IMR-90 (cell line): Measurements from ENCODE around the gene BCL11B. TPM values are rescaled to one million over a fixed set of nuclear protein-coding genes. Genes with fewer than 3 reads are reported as not detected.

Experiments
- ATAC-seq: fragments of 200-7000 bp; cut with Tn5 transposase; 2 replicates; pipeline ENCODE4 v1.9.1; 2020; ENCODE audit warnings: low read depth, mild to moderate bottlenecking, moderate library complexity
- BruUV-seq: library from RNA; stranded (reverse); fragments of 400-500 nt; replicated peaks from 2 replicates; lab custom pipeline; 2021; lab: Mats Ljungman, UMichigan
- CTCF ChIA-PET: fragments of 300-600 bp; formaldehyde crosslinking; extraction: SDS; loops from one replicate; lab custom pipeline; 2021; ENCODE audit warnings: antibody characterized with exemption; lab: Yijun Ruan, JAX
- POLR2A ChIA-PET: fragments of 300-600 bp; sonication (Branson Sonifier 250); formaldehyde crosslinking; loops from one replicate; lab custom pipeline; 2022; ENCODE audit warnings: antibody characterized with exemption; ENCODE audit not compliant: unreplicated experiment; lab: Charles Lee
- DNase-seq: peaks from one replicate; pipeline ENCODE4 v3.0.0; 2013
- H2AFZ ChIP-seq: replicated peaks from 2 replicates; pipeline ENCODE3; 2013; ENCODE audit warnings: low read length, mild to moderate bottlenecking; ENCODE audit not compliant: poor library complexity
- H2AK5ac ChIP-seq: 2 replicates; pipeline ENCODE4 v1.6.1; 2013; ENCODE audit warnings: low read depth, low read length, inconsistent platforms
- H2AK9ac ChIP-seq: replicated peaks from 2 replicates; pipeline ENCODE3; 2013; ENCODE audit warnings: mild to moderate bottlenecking, low read depth, low read length, moderate library complexity; ENCODE audit not compliant: poor library complexity
- H2BK120ac ChIP-seq: 2 replicates; pipeline ENCODE4 v1.6.1; 2013; ENCODE audit warnings: low read depth, low read length, inconsistent platforms
- H2BK15ac ChIP-seq: 3 replicates; pipeline ENCODE4 v1.6.1; 2013; ENCODE audit warnings: low read depth, low read length, inconsistent platforms
- H2BK20ac ChIP-seq: 2 replicates; pipeline ENCODE4 v1.6.1; 2013; ENCODE audit warnings: low read depth, mild to moderate bottlenecking, inconsistent platforms, low read length, moderate library complexity
- H2BK5ac ChIP-seq: 2 replicates; pipeline ENCODE4 v1.6.1; 2013; ENCODE audit warnings: mild to moderate bottlenecking, low read depth, low read length, inconsistent platforms; ENCODE audit not compliant: poor library complexity, severe bottlenecking
- H3K14ac ChIP-seq: replicated peaks from 2 replicates; pipeline ENCODE4 v1.6.1; 2013; ENCODE audit warnings: low read depth, low read length, inconsistent platforms
- H3K18ac ChIP-seq: 2 replicates; pipeline ENCODE4 v1.6.1; 2013; ENCODE audit warnings: low read depth, low read length, control low read depth
- H3K23ac ChIP-seq: 2 replicates; pipeline ENCODE4 v1.6.1; 2013; ENCODE audit warnings: low read depth, low read length, inconsistent platforms
- H3K27ac ChIP-seq: 2 replicates; pipeline ENCODE4 v1.5.1; 2013; ENCODE audit warnings: mild to moderate bottlenecking, control low read depth, low read length; ENCODE audit not compliant: insufficient read depth
- H3K27me3 ChIP-seq: 2 replicates; pipeline ENCODE4 v1.6.1; 2013; ENCODE audit warnings: low read length; ENCODE audit not compliant: control insufficient read depth, insufficient read depth
- H3K36me3 ChIP-seq: 2 replicates; pipeline ENCODE4 v1.6.1; 2013; ENCODE audit warnings: low read length, mixed read lengths; ENCODE audit not compliant: control insufficient read depth, insufficient read depth
- H3K4ac ChIP-seq: 2 replicates; pipeline ENCODE4 v1.6.1; 2013; ENCODE audit warnings: low read depth, low read length, inconsistent platforms
- H3K4me1 ChIP-seq: 2 replicates; pipeline ENCODE4 v1.6.1; 2013; ENCODE audit warnings: low read length, mixed read lengths; ENCODE audit not compliant: control insufficient read depth, insufficient read depth
- H3K4me2 ChIP-seq: 2 replicates; pipeline ENCODE4 v1.6.1; 2013; ENCODE audit warnings: low read depth, mild to moderate bottlenecking, control low read depth, low read length, moderate library complexity
- H3K4me3 ChIP-seq: 2 replicates; pipeline ENCODE4 v1.5.1; 2013; ENCODE audit warnings: low read depth, mild to moderate bottlenecking, control low read depth, low read length, moderate library complexity; ENCODE audit not compliant: insufficient read depth
- H3K56ac ChIP-seq: 2 replicates; pipeline ENCODE4 v1.6.1; 2013; ENCODE audit warnings: low read length, inconsistent platforms; ENCODE audit not compliant: insufficient read depth; ENCODE audit errors: extremely low read depth
- H3K79me1 ChIP-seq, 2 experiments: 2 replicates each; pipeline ENCODE4 v1.6.1; 2013; ENCODE audit warnings: low read length in 2 of 2, inconsistent platforms in 1 of 2, low read depth in 1 of 2
- H3K9ac ChIP-seq: 2 replicates; pipeline ENCODE4 v1.6.1; 2013; ENCODE audit warnings: low read depth, low read length, control low read depth
- H3K9me1 ChIP-seq: 2 replicates; pipeline ENCODE4 v1.6.1; 2013; ENCODE audit warnings: low read length, inconsistent platforms; ENCODE audit not compliant: insufficient read depth
- H3K9me3 ChIP-seq: 2 replicates; pipeline ENCODE4 v1.6.1; 2013; ENCODE audit warnings: low read length; ENCODE audit not compliant: control insufficient read depth, insufficient read depth
- H4K20me1 ChIP-seq: 2 replicates; pipeline ENCODE4 v1.6.1; 2013; ENCODE audit warnings: low read length, inconsistent platforms; ENCODE audit not compliant: insufficient read depth
- H4K5ac ChIP-seq: 2 replicates; pipeline ENCODE4 v1.6.1; 2013; ENCODE audit warnings: mild to moderate bottlenecking, low read depth, low read length, control low read depth
- H4K8ac ChIP-seq, 2 experiments: 2 replicates each; pipeline ENCODE4 v1.6.1; 2013; ENCODE audit warnings: low read depth in 2 of 2, low read length in 2 of 2, control low read depth in 1 of 2, inconsistent platforms in 1 of 2
- H4K91ac ChIP-seq: 2 replicates; pipeline ENCODE4 v1.6.1; 2013; ENCODE audit warnings: low read depth, low read length, inconsistent platforms; ENCODE audit not compliant: insufficient read depth
- BHLHE40 ChIP-seq: fragments of 150-350 bp; IDR thresholded peaks from 2 replicates; pipeline ENCODE4 v1.6.1; 2016; ENCODE audit warnings: mild to moderate bottlenecking, low read depth, low read length
- CEBPB ChIP-seq: IDR thresholded peaks from 2 replicates; pipeline ENCODE4 v1.6.1; 2012; ENCODE audit warnings: low read depth, low read length, improper control_type of control experiment
- CHD1 ChIP-seq: IDR thresholded peaks from 2 replicates; pipeline ENCODE4 v1.6.1; 2012; ENCODE audit warnings: low read depth, low read length, improper control_type of control experiment
- CTCF ChIP-seq: conservative IDR thresholded peaks from 2 replicates; pipeline ENCODE4 v1.5.1; 2012; ENCODE audit warnings: mild to moderate bottlenecking, low read depth, low read length, improper control_type of control experiment
- FOS ChIP-seq: fragments of 150-350 bp; IDR thresholded peaks from 2 replicates; pipeline ENCODE4 v1.6.1; 2016; ENCODE audit warnings: low read depth, low read length
- MAFK ChIP-seq: IDR thresholded peaks from 2 replicates; pipeline ENCODE4 v1.6.1; 2012; ENCODE audit warnings: low read depth, low read length, improper control_type of control experiment
- MAZ ChIP-seq: IDR thresholded peaks from 2 replicates; pipeline ENCODE4 v1.6.1; 2012; ENCODE audit warnings: low read depth, mild to moderate bottlenecking, low read length, improper control_type of control experiment, moderate library complexity, borderline replicate concordance
- MXI1 ChIP-seq: IDR thresholded peaks from 2 replicates; pipeline ENCODE4 v1.6.1; 2012; ENCODE audit warnings: low read depth, mild to moderate bottlenecking, low read length, moderate library complexity, borderline replicate concordance
- NFE2L2 ChIP-seq: fragments of 150-350 bp; IDR thresholded peaks from 2 replicates; pipeline ENCODE4 v1.6.1; 2016; ENCODE audit warnings: low read depth, mild to moderate bottlenecking, low read length
- POLR2A ChIP-seq: IDR thresholded peaks from 2 replicates; pipeline ENCODE4 v1.6.1; 2012; ENCODE audit warnings: mild to moderate bottlenecking, low read depth, low read length
- RAD21 ChIP-seq: IDR thresholded peaks from 2 replicates; pipeline ENCODE4 v1.6.1; 2012; ENCODE audit warnings: low read length, improper control_type of control experiment
- RCOR1 ChIP-seq: IDR thresholded peaks from 2 replicates; pipeline ENCODE4 v1.6.1; 2012; ENCODE audit warnings: mild to moderate bottlenecking, low read length, improper control_type of control experiment; ENCODE audit not compliant: insufficient replicate concordance
- RFX5 ChIP-seq: IDR thresholded peaks from 2 replicates; pipeline ENCODE4 v1.8.0; 2012; ENCODE audit warnings: low read depth, mild to moderate bottlenecking, low read length, moderate library complexity
- SMC3 ChIP-seq: fragments of 150-350 bp; IDR thresholded peaks from 2 replicates; pipeline ENCODE4 v1.6.1; 2016; ENCODE audit warnings: low read depth, mild to moderate bottlenecking, antibody characterized with exemption, low read length, moderate library complexity
- USF2 ChIP-seq: fragments of 150-350 bp; IDR thresholded peaks from 2 replicates; pipeline ENCODE4 v1.6.1; 2017; ENCODE audit warnings: mild to moderate bottlenecking, antibody characterized with exemption, low read length, low read depth
- WGBS, 2 experiments: methylation state at CpG; one replicate each; pipeline versions ENCODE4 v1.1.5 to v1.1.7; 2013; ENCODE audit warnings: missing lambda C conversion rate in 2 of 2; ENCODE audit not compliant: insufficient read length in 1 of 2; ENCODE audit errors: extremely low coverage in 2 of 2; 5-methylcytosine and 5-hydroxymethylcytosine counted together
- dilution Hi-C: fragments of 300-500 bp; cut with HindIII; formaldehyde crosslinking; loops from one replicate; pipeline ENCODE4 v1.14.3; 2018; ENCODE audit warnings: low sequenced_read_pairs; ENCODE audit not compliant: unreplicated experiment
- in situ Hi-C: fragments of 300-500 bp; cut with MboI; formaldehyde crosslinking; loops from 3 replicates; pipeline ENCODE4 v1.14.3; 2019; ENCODE audit warnings: low sequenced_read_pairs, inconsistent platforms, mixed read lengths
- intact Hi-C: fragments of 100-400 bp; cut with micrococcal nuclease; formaldehyde crosslinking; loops from 2 replicates; pipeline ENCODE4 v1.10.0; 2022
- polyA plus RNA-seq, 3 experiments: library from polyadenylated mRNA; depleted of rRNA; stranded (reverse); fragments of >200 nt; gene quantifications; 2 replicates each; pipeline ENCODE4 v1.2.3, GENCODE V29; 2012; ENCODE audit warnings: low replicate concordance in 1 of 3
- total RNA-seq: library from RNA; depleted of rRNA; stranded (reverse); fragments of >200 nt; gene quantifications from 2 replicates; pipeline ENCODE4 v1.2.3, GENCODE V29; 2012

BCL11B gene
- total and polyA plus RNA-seq, 2 of the 4 experiments (the other 2 are of a cell fraction), result under 0.01 TPM; not detected in 1

GRCh38 chr14:99205086-99205688, 66.8 kb downstream of the BCL11B start:
- DNase-seq (no peak), ATAC-seq (no peak)
- no TSS peak for BruUV-seq
- no peaks in the 10 kb centered on the region for H3K4me1 ChIP-seq
- no peak overlapping the region for H4K5ac ChIP-seq
- no peak overlapping the region for H3K56ac ChIP-seq
- no peaks in the 10 kb centered on the region for H3K9me1 ChIP-seq
- no peak overlapping the region for H2BK120ac ChIP-seq
- no peak overlapping the region for H3K9ac ChIP-seq
- no peak overlapping the region for H4K91ac ChIP-seq
- H4K20me1 ChIP-seq, result no peaks in the 10 kb centered on the region
- intact Hi-C loops, result no loop called here
- ChIA-PET POLR2A (no interaction called here), CTCF (no interaction called here)
- H3K27ac ChIP-seq, result no peak overlapping the region
- H2BK5ac ChIP-seq, result no peak overlapping the region
- no peak for TF ChIP-seq POLR2A
- no peak for TF ChIP-seq SMC3
- no peak for TF ChIP-seq CHD1
- no peak for TF ChIP-seq MAZ
- TF ChIP-seq CTCF, result no peak
- no peak for TF ChIP-seq RCOR1
- TF ChIP-seq RAD21, result no peak
- no peak for TF ChIP-seq MAFK
- TF ChIP-seq NFE2L2, result no peak
- no peak for TF ChIP-seq MXI1
- TF ChIP-seq USF2, result no peak
- no peak for TF ChIP-seq BHLHE40
- TF ChIP-seq CEBPB, result no peak
- no peak for TF ChIP-seq RFX5
- no peak for TF ChIP-seq FOS
- no peak overlapping the region for H3K14ac ChIP-seq
- no peaks in the 10 kb centered on the region for H3K36me3 ChIP-seq
- no peaks in the 10 kb centered on the region for H3K27me3 ChIP-seq
- no peaks in the 10 kb centered on the region for H3K79me1 ChIP-seq
- dilution Hi-C loops, result no loop called here
- H3K23ac ChIP-seq, result no peak overlapping the region
- peaks cover 32% of the 10 kb centered on the region for H3K9me3 ChIP-seq
- H3K4me3 ChIP-seq, result no peak overlapping the region
- no peak overlapping the region for H2AFZ ChIP-seq
- H4K8ac ChIP-seq, result no peak overlapping the region
- 76% methylated on average over 5 of the region's 17 CpGs; no CpG with 5 or more reads in 1 of the 2 experiments for WGBS, 2 experiments
- H2AK9ac ChIP-seq, result no peak overlapping the region
- no peak overlapping the region for H2BK15ac ChIP-seq
- no peak overlapping the region for H2BK20ac ChIP-seq
- no peak overlapping the region for H3K4me2 ChIP-seq
- H3K4ac ChIP-seq, result no peak overlapping the region
- H3K18ac ChIP-seq, result no peak overlapping the region
- H2AK5ac ChIP-seq, result no peak overlapping the region
- in situ Hi-C loops, result no loop called here
